ENCODE results near the gene SNX30. TPM values are rescaled to one million over a fixed set of nuclear protein-coding genes. Genes with fewer than 3 reads are reported as not detected.

Gene SNX30
- total RNA-seq, 3 donors from 2014 or later, result 2.3 to 3.8 (median 3.2) TPM

DNA sequence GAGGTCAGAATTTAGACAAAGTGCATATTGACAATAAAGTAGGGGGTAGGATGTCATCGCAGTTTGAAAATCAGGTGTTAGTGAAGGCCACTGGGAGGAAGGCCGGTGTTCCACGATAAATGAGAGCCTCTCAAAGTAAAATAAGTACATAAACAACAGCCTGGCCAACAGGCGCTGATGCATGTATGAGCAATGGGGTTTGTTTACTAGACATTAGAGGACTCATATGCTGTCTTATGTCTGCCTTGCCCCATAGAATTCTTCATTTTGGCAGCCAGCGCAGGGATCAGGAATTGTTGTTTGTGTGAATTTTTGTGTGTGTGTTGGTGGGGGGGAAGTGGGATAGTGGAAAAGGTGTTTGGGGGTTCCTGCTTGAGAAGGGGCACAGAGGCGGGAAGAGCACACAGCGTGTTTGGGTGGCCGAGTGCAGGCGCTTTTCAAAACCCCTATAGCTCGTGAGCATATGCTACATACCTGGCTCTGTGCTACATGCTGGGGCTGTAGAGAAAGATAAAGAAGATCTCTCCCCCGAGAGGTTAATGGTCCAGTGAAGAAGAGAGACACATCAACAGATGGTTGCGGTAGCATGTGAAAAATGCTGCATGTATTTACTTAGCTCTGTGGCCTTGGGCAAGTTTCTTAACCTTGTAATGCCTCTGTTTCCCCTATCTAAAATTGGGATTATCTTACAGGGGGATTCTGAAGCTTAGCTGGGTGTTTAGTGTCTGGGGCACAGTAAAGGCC lies 11.5 kb downstream of the SNX30 start:
- Mint-ChIP-seq H3K4me1 (ENCODE audit: low read depth) (peaks cover 37% of the 10 kb centered on the region), H3K9me3 (peaks cover 8% of the 10 kb centered on the region), H3K27me3 (ENCODE audit: low read depth) (no peaks in the 10 kb centered on the region), H3K36me3 (ENCODE audit: insufficient read depth) (peaks cover 8% of the 10 kb centered on the region), H3K4me3 (no peak overlapping the region)
- no peak for DNase-seq
- no peak for ATAC-seq

DNA sequence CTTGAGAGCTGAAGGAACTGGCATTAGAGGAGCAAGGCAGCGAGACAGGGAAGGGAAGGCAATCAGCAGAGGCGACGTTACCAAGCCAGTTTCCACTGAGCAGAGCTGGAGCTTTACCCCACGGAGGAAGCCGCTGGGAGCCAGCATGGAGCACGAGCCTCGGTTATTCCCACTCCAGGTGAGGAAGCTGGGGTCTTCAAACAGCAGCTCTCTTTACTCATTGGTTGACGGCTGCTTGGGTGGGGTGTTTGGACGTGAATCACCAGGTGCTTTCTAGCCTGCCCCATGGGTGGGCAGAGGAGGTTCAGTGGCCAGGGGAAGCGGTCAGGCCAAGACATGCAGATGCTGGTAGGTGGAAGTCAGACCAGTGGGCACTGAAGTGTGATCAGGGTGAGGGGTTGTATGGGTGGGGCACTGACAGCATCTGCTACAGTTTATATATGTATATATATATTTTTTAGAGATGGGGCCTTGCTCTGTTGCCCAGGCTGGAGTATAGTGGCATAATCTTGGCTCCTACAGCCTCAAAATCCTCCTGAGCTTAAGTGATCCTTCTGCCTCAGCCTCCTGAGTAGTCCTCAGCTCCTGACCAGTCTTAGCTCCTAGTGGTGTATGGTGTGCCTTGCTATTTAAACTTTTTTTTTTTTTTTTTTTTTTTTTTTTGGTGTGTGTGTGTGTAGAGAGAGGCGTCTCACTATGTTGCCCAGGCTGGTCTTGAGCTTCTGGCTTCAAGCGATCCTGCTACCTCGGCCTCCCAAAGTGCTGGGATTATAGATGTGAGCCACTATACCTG lies 12.4 kb downstream of the SNX30 start:
- ATAC-seq (no peak), DNase-seq (no peak)
- Mint-ChIP-seq H3K27me3 (ENCODE audit: low read depth) (no peaks in the 10 kb centered on the region), H3K9me3 (peaks cover 8% of the 10 kb centered on the region), H3K36me3 (ENCODE audit: insufficient read depth) (peaks cover 10% of the 10 kb centered on the region), H3K4me3 (no peak overlapping the region), H3K4me1 (ENCODE audit: low read depth) (peaks cover 29% of the 10 kb centered on the region)

DNA sequence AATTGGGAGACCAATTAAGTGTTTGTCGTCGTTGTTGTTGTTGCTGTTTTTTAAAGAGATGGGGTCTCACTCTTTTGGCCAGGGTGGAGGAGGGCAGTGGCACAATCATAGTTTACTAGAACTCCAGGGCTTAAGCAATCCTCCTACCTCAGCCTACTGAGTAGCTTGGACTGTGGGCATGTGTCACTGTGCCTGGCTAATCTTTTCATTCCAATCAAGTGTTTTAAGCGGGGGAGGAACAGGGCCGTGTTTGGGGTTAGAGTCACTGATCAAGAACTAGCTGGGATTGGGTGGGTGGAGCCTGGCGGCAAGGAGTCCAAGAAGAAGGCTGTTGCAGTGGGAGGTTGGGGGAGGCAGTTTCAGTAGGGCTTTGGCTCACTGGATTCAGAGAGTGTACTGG lies 13.8 kb downstream of the SNX30 start:
- no peak overlapping the region for H3K4me3 Mint-ChIP-seq
- peaks cover 14% of the 10 kb centered on the region for H3K36me3 Mint-ChIP-seq (ENCODE audit: insufficient read depth)
- H3K4me1 Mint-ChIP-seq (ENCODE audit: low read depth), result peaks cover 24% of the 10 kb centered on the region
- no peaks in the 10 kb centered on the region for H3K27me3 Mint-ChIP-seq (ENCODE audit: low read depth)
- no peak for DNase-seq
- peaks cover 8% of the 10 kb centered on the region for H3K9me3 Mint-ChIP-seq
- ATAC-seq, result no peak

DNA sequence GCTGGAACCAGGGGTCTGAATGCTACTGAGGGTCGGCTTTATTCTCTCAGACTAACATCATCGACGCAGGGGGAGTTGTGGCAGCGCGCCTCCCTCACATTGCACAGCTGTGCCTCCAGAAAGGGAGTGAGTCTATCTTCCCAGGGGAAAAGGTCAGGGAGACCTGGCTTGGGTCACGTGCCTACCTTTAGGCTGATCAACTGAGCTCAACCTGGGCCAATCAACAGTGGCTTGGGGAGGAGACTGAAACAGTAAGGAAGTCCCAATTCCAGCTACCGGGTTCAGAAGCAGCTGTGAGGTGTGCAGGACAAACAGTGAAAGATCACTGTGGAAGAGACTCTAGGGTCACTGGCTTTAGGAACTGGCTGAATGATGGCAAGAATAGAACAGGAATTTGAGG lies 14.3 kb downstream of the SNX30 start:
- H3K4me1 Mint-ChIP-seq (ENCODE audit: low read depth), result peaks cover 26% of the 10 kb centered on the region
- peaks cover 8% of the 10 kb centered on the region for H3K9me3 Mint-ChIP-seq
- no peak for DNase-seq
- peaks cover 18% of the 10 kb centered on the region for H3K36me3 Mint-ChIP-seq (ENCODE audit: insufficient read depth)
- no peaks in the 10 kb centered on the region for H3K27me3 Mint-ChIP-seq (ENCODE audit: low read depth)
- ATAC-seq, result no peak
- H3K4me3 Mint-ChIP-seq, result no peak overlapping the region

DNA sequence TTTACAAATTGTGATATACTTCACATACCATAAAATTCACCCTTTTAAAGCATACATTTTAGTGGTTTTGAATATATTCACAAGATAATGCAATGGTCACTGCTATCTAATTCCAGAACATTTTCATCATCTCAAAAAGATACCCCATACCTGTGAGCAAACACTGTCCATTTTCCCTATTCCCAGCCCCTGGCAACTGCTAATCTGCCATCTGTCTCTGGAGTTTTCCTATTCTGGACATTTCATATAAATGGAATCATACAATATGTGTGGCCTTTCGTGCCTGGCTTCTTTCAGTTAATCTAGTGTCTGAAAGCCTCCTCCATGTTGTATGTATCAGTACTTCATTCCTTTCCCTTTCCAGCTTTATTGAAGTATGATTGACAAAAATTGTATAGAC lies 14.7 kb downstream of the SNX30 start:
- H3K4me3 Mint-ChIP-seq, result no peak overlapping the region
- no peaks in the 10 kb centered on the region for H3K27me3 Mint-ChIP-seq (ENCODE audit: low read depth)
- ATAC-seq (no peak), DNase-seq (no peak)
- peaks cover 18% of the 10 kb centered on the region for H3K36me3 Mint-ChIP-seq (ENCODE audit: insufficient read depth)
- peaks cover 23% of the 10 kb centered on the region for H3K4me1 Mint-ChIP-seq (ENCODE audit: low read depth)
- peaks cover 8% of the 10 kb centered on the region for H3K9me3 Mint-ChIP-seq

DNA sequence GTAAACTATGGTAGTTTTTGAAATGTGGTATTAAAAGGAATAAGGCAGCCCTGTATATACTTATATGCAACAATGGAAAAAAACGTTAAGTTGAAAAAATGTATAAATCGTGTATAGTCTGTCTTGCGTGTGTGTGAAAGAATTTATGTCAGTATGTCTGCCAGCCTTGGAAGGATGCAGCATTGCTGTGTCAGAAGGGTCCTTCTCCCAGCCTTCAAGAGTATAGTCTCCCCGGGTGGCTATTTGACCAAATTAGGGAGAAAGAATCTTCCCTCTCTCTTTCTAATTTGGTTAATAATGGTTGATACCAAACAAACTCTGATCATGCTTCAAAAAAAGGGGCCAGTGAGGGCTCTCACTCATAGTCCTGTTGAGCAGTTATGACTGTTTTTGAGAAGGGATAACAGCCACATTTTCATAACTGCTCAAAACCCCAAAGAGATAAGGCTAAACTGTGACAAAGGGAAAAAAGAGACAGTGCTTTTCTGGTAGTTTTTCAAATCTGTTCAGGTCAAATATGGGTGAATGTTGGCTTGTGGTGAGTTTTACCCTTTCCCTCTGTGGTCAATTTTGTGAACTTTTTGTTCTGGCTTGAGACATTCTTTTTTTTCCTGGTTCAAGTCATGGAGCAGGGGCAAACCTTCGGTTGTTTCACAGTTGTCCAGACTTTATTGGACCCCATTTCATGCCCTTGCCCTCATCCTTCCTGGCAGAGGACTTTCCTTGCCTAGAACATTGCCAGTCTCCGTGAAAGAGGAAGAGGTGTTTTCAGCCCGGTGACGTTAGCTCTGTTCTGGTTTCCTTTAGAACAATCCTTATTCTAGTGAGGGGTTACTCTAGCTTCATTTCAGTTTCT lies 21.0 kb downstream of the SNX30 start:
- Mint-ChIP-seq H3K4me3 (no peak overlapping the region), H3K27me3 (ENCODE audit: low read depth) (no peaks in the 10 kb centered on the region), H3K4me1 (ENCODE audit: low read depth) (peaks cover 31% of the 10 kb centered on the region), H3K9me3 (peaks cover 1% of the 10 kb centered on the region), H3K36me3 (ENCODE audit: insufficient read depth) (peaks cover 12% of the 10 kb centered on the region)
- DNase-seq, result no peak
- peak; percentile 55 to 56 for ATAC-seq

DNA sequence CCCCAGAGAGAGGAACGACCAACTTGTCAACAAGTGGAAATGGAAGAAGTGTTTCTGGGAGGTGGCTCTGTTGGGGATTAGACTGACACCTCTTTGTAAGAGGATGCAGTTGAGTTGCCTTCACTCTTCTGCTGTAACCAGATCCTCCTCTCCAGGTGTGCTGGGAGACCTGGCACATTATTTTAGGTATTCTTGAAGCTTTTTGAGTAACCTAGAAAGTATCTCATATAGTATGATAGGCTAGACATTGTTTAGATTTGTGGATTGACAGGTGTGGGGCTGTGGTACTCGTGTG lies 21.6 kb downstream of the SNX30 start:
- no peak for DNase-seq
- no peak overlapping the region for H3K4me3 Mint-ChIP-seq

DNA sequence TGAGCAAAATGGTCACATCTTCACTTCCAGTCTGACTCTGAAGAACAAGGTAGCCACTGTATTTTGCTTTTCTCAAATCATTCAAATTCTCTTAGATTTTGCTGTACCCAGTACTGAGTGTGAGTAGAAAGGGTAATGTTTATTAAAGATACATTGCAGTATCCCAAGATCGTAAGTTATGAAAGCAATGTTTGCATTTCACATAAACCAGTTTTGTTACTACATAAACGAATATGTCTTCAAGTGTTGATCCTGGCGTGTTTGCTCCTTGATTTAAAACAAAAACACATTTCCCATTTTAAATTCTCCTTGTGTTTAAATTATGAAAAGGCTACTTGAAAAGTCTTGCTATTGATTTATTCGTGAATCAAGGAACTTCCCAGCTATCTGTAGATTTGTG lies 22.0 kb downstream of the SNX30 start:
- DNase-seq, result no peak
- H3K4me3 Mint-ChIP-seq, result no peak overlapping the region
- H3K36me3 Mint-ChIP-seq (ENCODE audit: insufficient read depth), result peaks cover 12% of the 10 kb centered on the region
- peaks cover 31% of the 10 kb centered on the region for H3K4me1 Mint-ChIP-seq (ENCODE audit: low read depth)
- no peaks in the 10 kb centered on the region for H3K9me3 Mint-ChIP-seq
- ATAC-seq, result no peak
- H3K27me3 Mint-ChIP-seq (ENCODE audit: low read depth), result no peaks in the 10 kb centered on the region

More for the DNA sequence above, 21.6 kb downstream of the SNX30 start:
- H3K36me3 Mint-ChIP-seq (ENCODE audit: insufficient read depth), result peaks cover 12% of the 10 kb centered on the region
- peaks cover 31% of the 10 kb centered on the region for H3K4me1 Mint-ChIP-seq (ENCODE audit: low read depth)
- H3K9me3 Mint-ChIP-seq, result no peaks in the 10 kb centered on the region
- no peak for ATAC-seq
- no peaks in the 10 kb centered on the region for H3K27me3 Mint-ChIP-seq (ENCODE audit: low read depth)

DNA sequence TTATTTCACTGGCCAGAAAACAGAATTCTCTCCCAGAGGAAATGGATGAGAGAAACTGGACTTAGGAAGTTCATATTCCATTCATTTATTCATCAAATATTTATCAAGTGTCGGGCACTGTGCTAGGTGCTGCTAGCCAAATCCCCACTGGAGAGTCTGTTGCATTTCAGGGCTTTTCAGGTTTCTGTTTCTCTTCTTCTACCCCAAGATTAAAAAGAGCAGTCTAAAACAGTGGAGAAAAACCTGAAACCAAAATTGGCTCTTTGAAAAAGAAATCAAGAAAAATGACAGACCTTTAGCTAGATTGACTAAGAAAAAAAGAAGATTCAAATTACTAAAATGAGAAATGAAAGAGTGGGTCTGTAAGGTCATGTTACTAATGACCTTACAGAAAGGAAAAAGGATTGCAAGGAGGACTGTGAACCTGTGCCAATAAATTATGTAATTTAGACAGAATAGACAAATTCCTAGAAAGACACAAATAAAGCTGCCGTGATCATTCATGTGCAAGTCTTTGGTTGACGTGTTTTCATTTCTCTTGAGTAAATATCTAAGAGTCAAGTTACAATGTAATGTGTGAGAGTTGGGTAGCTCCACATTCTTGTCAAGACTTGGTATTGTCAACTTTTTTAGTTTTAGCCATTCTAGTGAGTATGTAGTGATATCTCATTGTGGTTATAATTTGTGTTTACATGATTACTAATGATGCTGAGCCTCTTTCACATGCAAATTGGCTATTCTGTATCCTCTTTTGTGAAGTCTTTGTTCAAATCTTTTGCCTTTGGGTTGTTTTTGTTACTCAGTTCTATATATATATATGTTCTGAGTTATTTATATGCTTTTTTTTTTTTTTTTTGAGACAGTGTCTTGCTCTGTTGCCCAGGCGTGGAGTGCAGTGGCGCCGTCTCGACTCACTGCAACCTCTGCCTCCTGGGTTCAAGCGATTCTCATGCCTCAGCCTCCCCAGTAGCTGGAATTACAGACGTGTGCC lies 23.7 kb downstream of the SNX30 start:
- ATAC-seq (no peak), DNase-seq (no peak)
- Mint-ChIP-seq H3K9me3 (no peaks in the 10 kb centered on the region), H3K4me1 (ENCODE audit: low read depth) (peaks cover 35% of the 10 kb centered on the region), H3K4me3 (no peak overlapping the region), H3K27me3 (ENCODE audit: low read depth) (no peaks in the 10 kb centered on the region), H3K36me3 (ENCODE audit: insufficient read depth) (peaks cover 7% of the 10 kb centered on the region)

DNA sequence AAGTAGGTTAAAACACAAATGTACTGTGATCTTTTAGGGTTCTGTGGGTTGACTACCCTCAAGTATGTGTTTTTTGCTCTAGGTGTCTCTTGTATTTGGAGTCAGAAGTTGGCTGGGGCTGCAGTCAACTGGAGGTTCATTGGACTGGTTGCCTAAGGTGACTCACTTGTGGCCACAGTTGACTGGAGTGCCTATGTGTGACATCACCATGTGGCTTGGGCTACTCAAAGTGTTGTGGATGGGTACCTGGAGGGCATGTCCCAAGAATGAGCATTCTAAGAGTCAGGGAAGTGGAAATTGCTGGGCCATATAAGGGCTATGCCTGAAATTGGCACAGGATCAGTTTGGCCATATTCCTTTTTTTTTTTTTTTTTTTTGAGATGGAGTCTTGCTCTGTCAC lies 27.4 kb downstream of the SNX30 start:
- H3K4me3 Mint-ChIP-seq, result no peak overlapping the region
- peaks cover 3% of the 10 kb centered on the region for H3K36me3 Mint-ChIP-seq (ENCODE audit: insufficient read depth)
- H3K9me3 Mint-ChIP-seq, result no peaks in the 10 kb centered on the region
- ATAC-seq (peak; percentile 34 to 43), DNase-seq (no peak)
- H3K27me3 Mint-ChIP-seq (ENCODE audit: low read depth), result no peaks in the 10 kb centered on the region
- H3K4me1 Mint-ChIP-seq (ENCODE audit: low read depth), result peaks cover 18% of the 10 kb centered on the region

DNA sequence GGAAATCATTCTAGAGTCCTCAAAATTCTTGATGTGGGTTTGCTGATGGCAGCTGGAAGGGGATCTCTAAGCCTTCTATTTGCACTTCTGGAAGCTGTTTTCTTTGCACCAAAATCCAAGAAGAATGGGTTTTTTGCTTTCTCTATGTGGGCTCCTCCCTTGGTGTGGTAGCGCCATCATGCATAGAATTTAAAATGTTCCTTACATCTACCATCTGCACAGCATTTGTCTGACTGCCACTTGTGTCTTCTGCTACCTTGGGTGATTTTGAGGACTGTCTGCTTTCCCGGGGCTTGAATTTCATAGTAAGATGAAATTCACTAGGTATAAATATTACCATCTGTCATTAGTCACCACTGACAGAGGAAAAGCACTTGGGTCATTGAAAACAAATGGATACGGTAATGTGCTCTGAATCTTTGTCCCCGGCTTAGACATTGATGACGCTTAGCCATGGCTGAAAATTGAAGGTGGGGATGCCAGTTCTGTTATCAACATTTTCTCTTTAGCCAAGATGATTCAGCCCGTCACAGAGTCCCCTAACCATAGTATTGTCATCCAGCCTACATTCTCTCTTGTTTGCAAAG lies 30.0 kb downstream of the SNX30 start:
- ATAC-seq, result no peak

DNA sequence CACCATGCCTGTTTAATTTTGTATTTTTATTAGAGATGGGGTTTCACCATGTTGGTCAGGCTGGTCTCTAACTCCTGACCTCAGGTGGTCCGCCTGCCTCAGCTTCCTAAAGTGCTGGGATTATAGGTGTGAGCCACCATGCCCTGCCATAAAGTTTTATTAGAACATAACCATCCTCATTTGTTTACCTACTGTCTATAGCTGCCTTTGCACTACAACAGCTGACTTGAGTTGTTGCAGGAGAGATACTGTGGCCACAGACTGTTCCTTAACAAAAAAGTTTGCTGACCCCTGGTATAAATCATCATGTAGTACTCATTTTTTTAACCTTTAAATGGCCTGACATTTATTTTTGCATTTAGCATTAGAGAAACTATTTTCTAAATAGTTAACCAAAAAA lies 31.7 kb downstream of the SNX30 start:
- ATAC-seq (no peak), DNase-seq (no peak)
- Mint-ChIP-seq H3K27me3 (ENCODE audit: low read depth) (no peaks in the 10 kb centered on the region), H3K4me1 (ENCODE audit: low read depth) (peaks cover 20% of the 10 kb centered on the region), H3K36me3 (ENCODE audit: insufficient read depth) (peaks cover 3% of the 10 kb centered on the region), H3K4me3 (no peak overlapping the region), H3K9me3 (no peaks in the 10 kb centered on the region)

More for the DNA sequence above, 30.0 kb downstream of the SNX30 start:
- no peak for DNase-seq
- H3K4me3 Mint-ChIP-seq, result no peak overlapping the region
- peaks cover 3% of the 10 kb centered on the region for H3K36me3 Mint-ChIP-seq (ENCODE audit: insufficient read depth)
- H3K4me1 Mint-ChIP-seq (ENCODE audit: low read depth), result peaks cover 10% of the 10 kb centered on the region
- H3K27me3 Mint-ChIP-seq (ENCODE audit: low read depth), result no peaks in the 10 kb centered on the region
- H3K9me3 Mint-ChIP-seq, result no peaks in the 10 kb centered on the region

DNA sequence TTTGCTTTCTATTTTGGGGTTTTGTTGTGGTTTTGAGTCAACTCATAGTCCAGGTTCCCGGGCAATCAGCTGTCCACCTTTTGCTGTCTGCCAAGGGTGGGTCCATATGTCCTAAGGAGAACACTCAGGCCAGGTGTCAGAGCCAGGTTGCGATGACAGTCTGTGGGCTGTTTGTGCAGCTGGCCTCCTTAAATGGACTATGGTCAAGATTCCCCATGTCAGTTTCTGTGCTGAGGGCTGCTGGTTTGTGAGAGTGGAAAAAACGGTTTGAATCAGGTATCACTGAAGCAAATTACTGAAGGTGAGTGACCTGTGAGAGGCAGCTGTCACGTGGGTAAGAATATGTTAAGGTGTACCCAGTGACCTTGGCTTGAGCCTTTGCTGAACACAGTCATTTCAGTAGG lies 33.0 kb downstream of the SNX30 start:
- Mint-ChIP-seq H3K4me3 (no peak overlapping the region), H3K9me3 (no peaks in the 10 kb centered on the region), H3K27me3 (ENCODE audit: low read depth) (no peaks in the 10 kb centered on the region), H3K4me1 (ENCODE audit: low read depth) (peaks cover 19% of the 10 kb centered on the region), H3K36me3 (ENCODE audit: insufficient read depth) (no peaks in the 10 kb centered on the region)
- ATAC-seq (no peak), DNase-seq (no peak)
